ENCODE measurements around the gene RAB38.

RAB38 gene

DNA sequence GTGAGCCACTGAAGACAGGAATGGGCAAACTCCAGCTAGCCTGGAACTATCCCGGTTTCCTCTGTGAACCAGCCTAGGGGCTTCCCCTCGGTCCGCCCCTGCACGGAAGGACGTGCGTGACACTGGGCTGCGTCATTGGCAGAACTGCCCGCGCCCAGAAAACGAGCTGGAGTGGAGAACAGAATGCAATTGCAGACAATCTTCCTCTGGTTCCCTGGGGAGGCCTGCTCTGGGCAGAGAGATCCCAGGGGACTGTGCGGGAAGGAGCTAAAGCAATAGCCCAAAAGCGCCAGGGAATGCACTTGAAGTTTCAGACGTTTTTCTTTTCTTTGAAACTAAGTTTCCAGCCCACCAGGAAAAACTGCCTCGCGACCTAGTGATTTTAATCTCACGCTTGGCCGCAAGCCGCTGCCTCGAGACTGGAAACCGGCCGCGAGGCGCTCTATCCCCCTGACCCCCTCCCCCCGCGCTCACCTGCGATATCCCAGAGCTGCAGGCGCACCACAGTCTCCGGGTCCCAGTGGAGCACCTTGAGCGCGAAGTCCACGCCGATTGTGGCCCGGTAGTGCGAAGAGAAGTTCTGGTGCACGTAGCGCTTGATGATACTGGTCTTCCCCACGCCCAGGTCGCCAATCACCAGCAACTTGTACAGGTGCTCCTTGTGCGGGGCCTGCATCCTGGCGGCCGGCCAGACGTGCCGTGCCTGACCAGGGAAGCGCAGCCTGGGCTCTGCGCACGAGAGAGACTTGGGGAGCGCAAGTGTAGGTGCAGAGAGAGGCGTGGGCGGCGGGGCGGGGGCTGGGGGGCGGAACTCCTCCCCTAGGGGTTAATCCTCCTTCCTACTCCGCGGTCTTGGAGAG lies at the start of gene RAB38:
Gene RAB38 (minus strand): TSS at position 735 of the 860 bp plus-strand sequence. CDS start 59 bp downstream, at position 676.
- H3K4me3 ChIP-seq = peak within 1 kb of the TSS; percentile 36; the same call in 1 of the 2 replicates
- H3K36me3 ChIP-seq (ENCODE audit: insufficient read depth, low read length) = no peaks in the 10 kb centered on the region
- TF ChIP-seq POLR2AphosphoS5 (IDR thresholded peaks at IDR 0.05; ENCODE audit: borderline replicate concordance, low read depth, low read length) (no peak; the same call in 1 of the 2 replicates), EZH2 (IDR thresholded peaks at IDR 0.05) (no peak), FOXP2 (optimal IDR thresholded peaks at IDR 0.05; ENCODE audit: control extremely low read depth, extremely low read length, insufficient read depth) (no peak)
- peak; percentile 3 for DNase-seq (ENCODE audit: low read depth, low spot score)
- H3K27ac ChIP-seq = no peak within 1 kb of the TSS
- no peaks in the 10 kb centered on the region for H3K9me3 ChIP-seq (ENCODE audit: low read depth, low read length)
- no peak within 1 kb of the TSS for H3K9ac ChIP-seq (ENCODE audit: insufficient read length)

DNA sequence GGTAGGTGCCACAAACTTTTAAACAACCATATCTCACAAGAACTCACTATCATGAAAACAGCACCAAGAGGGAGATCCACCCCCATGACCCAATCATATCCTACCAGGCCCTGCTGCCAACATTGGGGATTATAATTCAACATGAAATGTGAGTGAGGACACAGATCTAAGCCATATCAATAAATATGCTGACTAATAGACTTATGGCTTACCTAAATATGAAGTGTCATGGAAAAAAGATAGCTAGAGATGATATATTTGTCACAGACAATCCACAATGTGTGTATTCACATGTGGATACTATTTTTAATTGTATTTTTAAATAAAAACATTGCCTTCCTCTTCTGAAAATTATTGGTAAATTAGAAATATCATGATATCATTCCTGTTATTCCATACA lies 38.2 kb upstream of the RAB38 start:
- Histone ChIP-seq H3K27ac (no peak overlapping the region), H3K4me3 (no peak overlapping the region), H3K9ac (ENCODE audit: insufficient read length) (no peak overlapping the region), H3K36me3 (ENCODE audit: insufficient read depth, low read length) (no peaks in the 10 kb centered on the region), H3K9me3 (ENCODE audit: low read depth, low read length) (no peaks in the 10 kb centered on the region)
- DNase-seq (ENCODE audit: low read depth, low spot score) = no peak
- TF ChIP-seq FOXP2 (optimal IDR thresholded peaks at IDR 0.05; ENCODE audit: control extremely low read depth, extremely low read length, insufficient read depth) (no peak), EZH2 (IDR thresholded peaks at IDR 0.05) (no peak), POLR2AphosphoS5 (IDR thresholded peaks at IDR 0.05; ENCODE audit: borderline replicate concordance, low read depth, low read length) (no peak)

DNA sequence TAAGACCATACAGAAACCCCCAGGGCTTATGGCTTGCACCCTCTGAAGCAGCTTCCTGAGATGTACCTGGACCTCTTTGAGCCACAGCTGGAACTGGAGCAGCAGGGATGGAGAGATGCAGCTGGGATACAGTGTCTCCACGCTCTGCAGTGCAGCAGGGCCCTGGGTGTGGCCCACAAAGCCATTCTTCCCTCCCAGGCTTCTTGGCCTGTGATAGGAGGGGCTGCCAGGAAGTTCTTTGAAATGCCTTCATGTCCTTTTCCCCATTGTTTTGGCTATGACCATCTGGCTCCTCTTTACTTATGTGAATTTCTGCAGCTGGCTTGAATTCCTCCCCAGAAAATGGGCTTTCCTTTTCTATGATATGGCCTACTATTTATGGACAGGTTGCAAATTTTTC lies 37.1 kb upstream of the RAB38 start:
- Histone ChIP-seq H3K27ac (no peak overlapping the region), H3K9ac (ENCODE audit: insufficient read length) (no peak overlapping the region), H3K36me3 (ENCODE audit: insufficient read depth, low read length) (no peaks in the 10 kb centered on the region), H3K9me3 (ENCODE audit: low read depth, low read length) (no peaks in the 10 kb centered on the region), H3K4me3 (no peak overlapping the region)
- DNase-seq (ENCODE audit: low read depth, low spot score) = no peak
- TF ChIP-seq FOXP2 (optimal IDR thresholded peaks at IDR 0.05; ENCODE audit: control extremely low read depth, extremely low read length, insufficient read depth) (no peak), EZH2 (IDR thresholded peaks at IDR 0.05) (no peak), POLR2AphosphoS5 (IDR thresholded peaks at IDR 0.05; ENCODE audit: borderline replicate concordance, low read depth, low read length) (no peak)

DNA sequence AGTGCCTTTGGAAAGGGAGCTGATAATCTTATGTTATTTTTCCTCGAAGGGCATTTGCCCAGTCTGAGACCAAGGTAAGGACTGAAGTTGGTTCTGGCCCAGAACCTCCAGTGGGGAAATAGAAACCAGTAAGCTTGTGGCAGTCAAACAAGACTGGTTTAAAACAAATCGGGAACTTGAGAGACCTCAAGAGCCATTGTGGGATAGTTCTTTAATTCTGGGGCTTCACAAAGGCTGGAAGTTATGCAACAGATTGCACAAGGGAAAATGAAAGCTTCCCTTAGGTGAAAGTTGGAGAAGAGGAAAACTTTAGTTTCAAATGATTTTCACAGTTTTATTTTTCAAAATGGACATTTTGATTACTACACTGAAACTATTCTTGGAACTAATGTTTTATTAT lies 33.5 kb upstream of the RAB38 start:
- H3K36me3 ChIP-seq (ENCODE audit: insufficient read depth, low read length) = no peaks in the 10 kb centered on the region
- no peak for DNase-seq (ENCODE audit: low read depth, low spot score)
- no peak for TF ChIP-seq FOXP2 (optimal IDR thresholded peaks at IDR 0.05; ENCODE audit: control extremely low read depth, extremely low read length, insufficient read depth)
- TF ChIP-seq EZH2 (IDR thresholded peaks at IDR 0.05) = no peak
- no peak for TF ChIP-seq POLR2AphosphoS5 (IDR thresholded peaks at IDR 0.05; ENCODE audit: borderline replicate concordance, low read depth, low read length)
- no peak overlapping the region for H3K9ac ChIP-seq (ENCODE audit: insufficient read length)
- no peaks in the 10 kb centered on the region for H3K9me3 ChIP-seq (ENCODE audit: low read depth, low read length)
- H3K27ac ChIP-seq = no peak overlapping the region
- no peak overlapping the region for H3K4me3 ChIP-seq

DNA sequence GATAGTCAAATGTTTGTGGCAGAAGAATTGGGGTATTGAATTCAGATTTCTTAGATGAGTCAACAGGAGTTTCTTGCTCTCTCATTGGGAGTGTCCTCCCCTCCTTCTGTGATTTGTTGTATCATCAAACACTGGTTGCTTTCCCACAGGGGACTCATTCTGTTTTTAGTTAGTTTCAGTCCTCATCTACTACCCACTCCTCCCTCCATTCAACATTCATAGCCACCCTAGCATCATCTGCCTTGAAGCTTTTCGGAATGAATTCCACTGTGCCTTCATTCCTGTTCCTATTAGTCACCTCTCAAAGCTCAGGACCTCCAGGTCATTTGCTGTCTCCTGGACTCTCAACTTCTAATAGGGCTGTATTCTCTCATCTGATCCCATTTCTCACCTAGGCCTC lies 31.5 kb upstream of the RAB38 start:
- Histone ChIP-seq H3K9me3 (ENCODE audit: low read depth, low read length) (no peaks in the 10 kb centered on the region), H3K9ac (ENCODE audit: insufficient read length) (no peak overlapping the region), H3K36me3 (ENCODE audit: insufficient read depth, low read length) (no peaks in the 10 kb centered on the region), H3K27ac (no peak overlapping the region), H3K4me3 (no peak overlapping the region)
- no peak for DNase-seq (ENCODE audit: low read depth, low spot score)
- TF ChIP-seq POLR2AphosphoS5 (IDR thresholded peaks at IDR 0.05; ENCODE audit: borderline replicate concordance, low read depth, low read length) = no peak
- no peak for TF ChIP-seq FOXP2 (optimal IDR thresholded peaks at IDR 0.05; ENCODE audit: control extremely low read depth, extremely low read length, insufficient read depth)
- TF ChIP-seq EZH2 (IDR thresholded peaks at IDR 0.05) = no peak

DNA sequence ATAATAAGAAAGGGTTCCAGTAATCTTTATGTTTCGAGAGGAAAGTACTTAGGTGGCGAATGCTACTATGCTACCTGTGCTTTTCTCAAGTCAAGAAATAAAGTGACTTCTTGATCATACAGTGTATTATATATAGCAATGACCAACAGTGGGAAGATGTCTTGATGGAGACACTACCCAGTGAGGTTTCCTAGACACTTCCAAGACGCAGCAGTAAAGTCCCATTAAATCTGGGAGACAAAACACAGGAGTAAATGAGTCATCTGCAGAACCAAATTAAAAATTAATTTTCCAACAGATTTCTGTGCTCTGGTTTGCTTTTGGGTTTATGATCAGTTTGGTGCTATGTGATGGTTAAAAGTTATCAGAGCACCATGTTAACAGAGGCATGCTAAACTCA lies 29.1 kb upstream of the RAB38 start:
- Histone ChIP-seq H3K9me3 (ENCODE audit: low read depth, low read length) (no peaks in the 10 kb centered on the region), H3K4me3 (no peak overlapping the region), H3K9ac (ENCODE audit: insufficient read length) (no peak overlapping the region), H3K27ac (no peak overlapping the region), H3K36me3 (ENCODE audit: insufficient read depth, low read length) (no peaks in the 10 kb centered on the region)
- TF ChIP-seq POLR2AphosphoS5 (IDR thresholded peaks at IDR 0.05; ENCODE audit: borderline replicate concordance, low read depth, low read length) (no peak), EZH2 (IDR thresholded peaks at IDR 0.05) (no peak), FOXP2 (optimal IDR thresholded peaks at IDR 0.05; ENCODE audit: control extremely low read depth, extremely low read length, insufficient read depth) (no peak)
- DNase-seq (ENCODE audit: low read depth, low spot score) = no peak

DNA sequence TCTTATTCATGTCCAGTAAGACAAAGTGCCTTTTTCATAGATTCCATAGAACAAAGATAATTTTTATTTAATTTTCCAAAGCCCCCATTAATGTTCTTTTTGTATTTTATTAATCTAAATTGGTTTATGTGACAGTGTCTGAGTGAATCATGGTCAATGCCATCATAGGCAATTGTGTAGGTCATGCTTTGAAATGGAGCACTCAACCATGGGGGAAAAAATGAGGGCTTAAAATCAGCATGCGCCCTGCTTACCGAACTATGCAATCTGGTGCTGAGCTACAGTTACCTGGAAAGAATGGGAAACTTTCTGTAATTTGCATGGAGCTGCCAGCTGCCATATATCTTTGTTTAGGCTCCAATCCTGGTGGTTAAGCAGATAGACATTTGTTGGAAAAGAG lies 28.4 kb upstream of the RAB38 start:
- DNase-seq (ENCODE audit: low read depth, low spot score) = no peak
- Histone ChIP-seq H3K27ac (no peak overlapping the region), H3K36me3 (ENCODE audit: insufficient read depth, low read length) (no peaks in the 10 kb centered on the region), H3K4me3 (no peak overlapping the region), H3K9ac (ENCODE audit: insufficient read length) (no peak overlapping the region), H3K9me3 (ENCODE audit: low read depth, low read length) (no peaks in the 10 kb centered on the region)
- TF ChIP-seq FOXP2 (optimal IDR thresholded peaks at IDR 0.05; ENCODE audit: control extremely low read depth, extremely low read length, insufficient read depth) (no peak), EZH2 (IDR thresholded peaks at IDR 0.05) (no peak), POLR2AphosphoS5 (IDR thresholded peaks at IDR 0.05; ENCODE audit: borderline replicate concordance, low read depth, low read length) (no peak)

DNA sequence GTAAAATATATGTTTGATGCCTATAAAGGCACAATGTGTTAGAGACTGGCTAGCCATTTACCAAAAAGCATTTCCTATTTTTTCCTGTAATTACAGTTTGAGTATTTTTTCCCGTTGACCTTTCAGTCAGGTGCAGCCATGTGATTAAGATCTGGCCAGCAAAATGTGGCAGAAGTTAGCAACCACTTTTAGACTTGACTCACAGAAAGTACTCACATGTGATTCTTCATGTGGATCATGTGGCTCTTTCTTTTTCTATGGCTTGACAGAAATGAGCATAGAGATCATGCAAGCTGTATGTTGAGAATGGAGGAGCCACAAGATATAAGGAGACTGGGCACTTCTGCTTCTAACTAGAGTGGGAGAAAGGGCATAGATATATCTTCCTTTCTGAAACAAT lies 27.3 kb upstream of the RAB38 start:
- Histone ChIP-seq H3K4me3 (no peak overlapping the region), H3K9ac (ENCODE audit: insufficient read length) (no peak overlapping the region), H3K9me3 (ENCODE audit: low read depth, low read length) (no peaks in the 10 kb centered on the region), H3K36me3 (ENCODE audit: insufficient read depth, low read length) (no peaks in the 10 kb centered on the region), H3K27ac (no peak overlapping the region)
- no peak for TF ChIP-seq FOXP2 (optimal IDR thresholded peaks at IDR 0.05; ENCODE audit: control extremely low read depth, extremely low read length, insufficient read depth)
- no peak for TF ChIP-seq POLR2AphosphoS5 (IDR thresholded peaks at IDR 0.05; ENCODE audit: borderline replicate concordance, low read depth, low read length)
- TF ChIP-seq EZH2 (IDR thresholded peaks at IDR 0.05) = no peak
- no peak for DNase-seq (ENCODE audit: low read depth, low spot score)

All from SK-N-MC (cell line).